Measurements from ENCODE around the gene EPB41L4B.

EPB41L4B gene

GRCh38 chr9:109319626-109320241 lies 1.1 kb downstream of the EPB41L4B start:
- no peak for DNase-seq

GRCh38 chr9:109319017-109319625 lies 1.7 kb downstream of the EPB41L4B start:
- DNase-seq = no peak

GRCh38 chr9:109317979-109318741 lies 2.7 kb downstream of the EPB41L4B start:
- no peak for DNase-seq

GRCh38 chr9:109317311-109317978 lies 3.4 kb downstream of the EPB41L4B start:
- DNase-seq = no peak

- DNase-seq = no peak
These were observed 4.6 kb downstream of the EPB41L4B start for GRCh38 chr9:109316207-109316640.

- DNase-seq = no peak
These were observed 5.2 kb downstream of the EPB41L4B start for GRCh38 chr9:109315480-109316206.

- no peak for DNase-seq
These were observed 6.8 kb downstream of the EPB41L4B start for GRCh38 chr9:109314011-109314531.

- no peak for DNase-seq
These were observed 7.5 kb downstream of the EPB41L4B start for GRCh38 chr9:109313351-109313750.

- no peak for DNase-seq
These were observed 8.1 kb downstream of the EPB41L4B start for GRCh38 chr9:109312783-109313182.

GRCh38 chr9:109311731-109312130 lies 9.1 kb downstream of the EPB41L4B start:
- DNase-seq = no peak

- no peak for DNase-seq
These were observed 9.6 kb downstream of the EPB41L4B start for GRCh38 chr9:109311286-109311685.

- DNase-seq = no peak
These were observed 10.4 kb downstream of the EPB41L4B start for GRCh38 chr9:109310486-109310901.

GRCh38 chr9:109309282-109309681 lies 11.6 kb downstream of the EPB41L4B start:
- no peak for DNase-seq

- DNase-seq = no peak
These were observed 13.2 kb downstream of the EPB41L4B start for GRCh38 chr9:109307380-109308240.

- no peak for DNase-seq
These were observed 15.1 kb downstream of the EPB41L4B start for GRCh38 chr9:109305801-109306200.

GRCh38 chr9:109304347-109304746 lies 16.5 kb downstream of the EPB41L4B start:
- no peak for DNase-seq

- DNase-seq = no peak
These were observed 17.0 kb downstream of the EPB41L4B start for GRCh38 chr9:109303900-109304299.

GRCh38 chr9:109302606-109303005 lies 18.3 kb downstream of the EPB41L4B start:
- DNase-seq = no peak

- no peak for DNase-seq
These were observed 19.8 kb downstream of the EPB41L4B start for GRCh38 chr9:109301012-109301411.

- DNase-seq = no peak
These were observed 21.0 kb downstream of the EPB41L4B start for GRCh38 chr9:109299891-109300290.

- DNase-seq = no peak
These were observed 23.0 kb downstream of the EPB41L4B start for GRCh38 chr9:109297899-109298298.

Measured in activated effector memory CD4-positive, alpha-beta T cell treated with anti-CD3 and anti-CD28 coated beads, Interleukin-2, amount 50 U/mL, for 16 hours (primary cell).